GM21367 (cell line): ENCODE measurements around the gene XDH.

ENCODE experiments used
- ATAC-seq: cut with Tn5 transposase; IDR thresholded peaks from one replicate; pipeline ENCODE4 v1.9.1; 2021; ENCODE audit not compliant: unreplicated experiment

XDH gene

GRCh38 chr2:31366733-31367132, 47.8 kb downstream of the XDH start:
- no peak for ATAC-seq

GRCh38 chr2:31365834-31366505, 48.6 kb downstream of the XDH start:
- no peak for ATAC-seq

GRCh38 chr2:31365348-31365747, 49.2 kb downstream of the XDH start:
- no peak for ATAC-seq

GRCh38 chr2:31363956-31364750, 50.4 kb downstream of the XDH start:
- ATAC-seq: no peak

GRCh38 chr2:31362581-31362980, 52.0 kb downstream of the XDH start:
- no peak for ATAC-seq

- no peak for ATAC-seq
Observed at GRCh38 chr2:31359229-31359628, 55.3 kb downstream of the XDH start.

GRCh38 chr2:31354837-31355236, 59.7 kb downstream of the XDH start:
- ATAC-seq: no peak

GRCh38 chr2:31353179-31353578, 61.4 kb downstream of the XDH start:
- ATAC-seq: no peak

- ATAC-seq: no peak
Observed at GRCh38 chr2:31349684-31350083, 64.9 kb downstream of the XDH start.

GRCh38 chr2:31349160-31349559, 65.4 kb downstream of the XDH start:
- no peak for ATAC-seq

GRCh38 chr2:31348618-31349017, 65.9 kb downstream of the XDH start:
- no peak for ATAC-seq

GRCh38 chr2:31347750-31348149, 66.8 kb downstream of the XDH start:
- no peak for ATAC-seq

GRCh38 chr2:31347319-31347718, 67.2 kb downstream of the XDH start:
- no peak for ATAC-seq

GRCh38 chr2:31344447-31344846, 70.1 kb downstream of the XDH start:
- ATAC-seq: no peak

GRCh38 chr2:31341351-31341750, 73.2 kb downstream of the XDH start:
- no peak for ATAC-seq

GRCh38 chr2:31339696-31340095, 74.8 kb downstream of the XDH start:
- no peak for ATAC-seq

GRCh38 chr2:31337860-31338259, 76.7 kb downstream of the XDH start:
- no peak for ATAC-seq

- no peak for ATAC-seq
Observed at GRCh38 chr2:31337197-31337596, 77.3 kb downstream of the XDH start.

- ATAC-seq: no peak
Observed at GRCh38 chr2:31335921-31336585, 78.5 kb downstream of the XDH start.

- ATAC-seq: no peak
Observed at GRCh38 chr2:31334311-31335026, 80.1 kb downstream of the XDH start.

GRCh38 chr2:31333527-31334183, 80.9 kb downstream of the XDH start:
- peak; percentile 78 for ATAC-seq
